ENCODE results near the gene GPR157.

Gene GPR157

DNA sequence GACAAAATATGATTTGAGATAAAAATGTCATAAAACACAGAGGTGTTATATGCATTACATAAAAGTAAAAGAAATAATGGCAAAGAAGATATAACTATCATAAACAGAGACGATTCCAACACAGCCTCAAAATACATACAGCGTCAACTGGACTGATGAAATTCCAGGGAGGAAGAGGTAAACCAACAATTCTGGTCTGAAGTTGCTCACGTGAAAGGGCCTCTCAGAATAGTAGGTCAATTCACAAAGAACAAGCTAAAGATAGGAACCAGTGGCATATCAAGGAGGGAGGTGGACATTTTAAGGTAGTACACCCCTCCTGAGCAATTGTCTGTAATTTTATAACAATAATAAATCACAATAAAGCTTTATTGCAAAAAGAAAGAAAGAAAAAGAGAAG, 78.1 kb downstream of the GPR157 start:
- TF ChIP-seq CTCF (IDR thresholded peaks at IDR 0.05) = no peak
- Histone ChIP-seq H3K4me1 (no peaks in the 10 kb centered on the region), H3K36me3 (no peaks in the 10 kb centered on the region), H3K27me3 (no peaks in the 10 kb centered on the region), H3K4me3 (no peak overlapping the region), H3K27ac (no peak overlapping the region), H3K9me3 (no peaks in the 10 kb centered on the region)
- intact Hi-C loops (cut with DNase I; ENCODE audit: low total_unique reads) = no loop called here
- no peak for DNase-seq
